Muscle of leg (tissue), 11 donors: ENCODE results near the gene CEBPZ. TPM values are rescaled to one million over a fixed set of nuclear protein-coding genes. Genes with fewer than 3 reads are reported as not detected.
"Not testable (repeated sequence)": the region's sequence is repeated elsewhere in the genome, so short reads cannot be mapped to it uniquely, and the experiment has no call there.

ENCODE experiments used
- DNase-seq: peaks from one replicate; pipeline ENCODE4 v3.0.0; 2013
- H3K27ac ChIP-seq: one replicate; pipeline ENCODE4 v1.5.1; 2013; ENCODE audit warnings: mild to moderate bottlenecking, low read length, control low read depth
- H3K27me3 ChIP-seq: one replicate; pipeline ENCODE4 v1.6.1; 2013; ENCODE audit warnings: low read length; ENCODE audit not compliant: control insufficient read depth, insufficient read depth
- H3K36me3 ChIP-seq: one replicate; pipeline ENCODE4 v1.6.1; 2013; ENCODE audit warnings: low read length; ENCODE audit not compliant: control insufficient read depth, insufficient read depth
- H3K4me1 ChIP-seq: one replicate; pipeline ENCODE4 v1.6.1; 2013; ENCODE audit warnings: low read length; ENCODE audit not compliant: control insufficient read depth, insufficient read depth
- H3K4me3 ChIP-seq: one replicate; pipeline ENCODE4 v1.5.1; 2013; ENCODE audit warnings: low read length, control low read depth
- H3K9me3 ChIP-seq: replicated peaks from 2 replicates; pipeline ENCODE4 v1.6.1; 2013; ENCODE audit warnings: low read depth, low read length; ENCODE audit not compliant: control insufficient read depth
- WGBS: methylation state at CpG from one replicate; pipeline ENCODE4 v1.1.5; 2013; ENCODE audit warnings: missing lambda C conversion rate; ENCODE audit not compliant: insufficient coverage; 5-methylcytosine and 5-hydroxymethylcytosine counted together
- polyA plus RNA-seq, 8 donors: library from polyadenylated mRNA; unstranded; fragments of 120-200 nt; gene quantifications; one replicate each; pipeline versions ENCODE4 v1.2.1 to v1.2.3, GENCODE V29; 2013; ENCODE audit warnings: inconsistent platforms in 1 of 8, low replicate concordance in 1 of 8; ENCODE audit not compliant: insufficient read length in 8 of 8, insufficient read depth in 1 of 8
- total RNA-seq: library from RNA; stranded (reverse); fragments of 120-200 nt; gene quantifications from one replicate; pipeline ENCODE4 v1.2.4, GENCODE V29; 2013

Gene CEBPZ
- total and polyA plus RNA-seq, 9 donors = 34.5 to 56.9 (median 40.1) TPM

GRCh38 chr2:37224063-37224462, 7.3 kb downstream of the CEBPZ start:
- H3K4me3 ChIP-seq = no peak overlapping the region
- WGBS = 100% methylated on average over 1 of the region's 1 CpG
- DNase-seq = no peak
- no peak overlapping the region for H3K27ac ChIP-seq
- no peaks in the 10 kb centered on the region for H3K4me1 ChIP-seq
- peaks cover 32% of the 10 kb centered on the region for H3K36me3 ChIP-seq
- no peaks in the 10 kb centered on the region for H3K27me3 ChIP-seq
- H3K9me3 ChIP-seq = no peaks in the 10 kb centered on the region

DNA sequence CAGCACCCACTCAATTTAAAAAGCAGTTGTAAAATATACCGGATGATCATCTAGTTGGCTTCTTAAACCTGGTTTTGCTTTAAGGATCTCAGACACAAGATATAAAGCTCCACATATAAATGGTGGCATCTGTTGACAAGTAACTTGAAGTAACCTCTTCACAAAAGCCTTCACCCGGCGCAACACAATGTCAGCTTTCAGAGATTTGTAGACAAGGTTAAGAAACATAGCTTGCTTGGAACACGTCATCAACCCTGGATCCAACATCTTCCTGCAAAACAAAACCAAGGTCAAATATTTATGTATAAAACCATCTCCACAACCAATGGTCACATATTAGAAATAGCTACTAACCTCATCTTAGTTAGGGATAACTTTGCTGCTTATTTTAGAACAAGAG, 8.3 kb downstream of the CEBPZ start:
- no peaks in the 10 kb centered on the region for H3K4me1 ChIP-seq
- DNase-seq = no peak
- H3K36me3 ChIP-seq = peaks cover 29% of the 10 kb centered on the region

DNA sequence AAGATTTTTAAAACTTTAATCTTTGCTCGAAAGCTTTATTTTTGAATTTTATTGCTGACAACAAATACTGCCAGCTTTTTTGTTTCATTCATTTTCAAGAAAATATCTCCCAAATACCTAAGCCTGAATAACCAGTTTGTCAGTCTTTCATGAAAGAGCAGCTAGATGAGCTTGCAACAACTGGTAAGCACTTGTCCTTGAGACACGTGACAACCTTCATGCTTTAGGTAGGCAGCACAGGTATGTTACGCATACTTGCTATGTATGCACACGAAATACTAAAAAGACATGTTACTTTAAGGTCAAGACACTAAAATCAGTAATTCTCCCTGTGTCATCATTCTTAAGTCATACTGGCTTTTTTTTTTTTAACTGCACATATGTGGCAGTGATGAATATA, 12.3 kb downstream of the CEBPZ start:
- H3K4me3 ChIP-seq = no peak overlapping the region
- no peaks in the 10 kb centered on the region for H3K27me3 ChIP-seq
- H3K9me3 ChIP-seq = no peaks in the 10 kb centered on the region
- H3K4me1 ChIP-seq = no peaks in the 10 kb centered on the region
- whole genome bisulfite sequencing = 96% methylated on average over 3 of the region's 4 CpGs
- peaks cover 30% of the 10 kb centered on the region for H3K36me3 ChIP-seq
- no peak overlapping the region for H3K27ac ChIP-seq
- no peak for DNase-seq

More for the DNA sequence above, 8.3 kb downstream of the CEBPZ start:
- no CpG with 5 or more reads among the region's 4 CpGs for WGBS
- H3K27ac ChIP-seq = no peak overlapping the region
- H3K9me3 ChIP-seq = no peaks in the 10 kb centered on the region
- no peaks in the 10 kb centered on the region for H3K27me3 ChIP-seq
- H3K4me3 ChIP-seq = no peak overlapping the region

- Histone ChIP-seq H3K9me3 (no peaks in the 10 kb centered on the region), H3K4me3 (no peak overlapping the region), H3K4me1 (no peaks in the 10 kb centered on the region), H3K27me3 (no peaks in the 10 kb centered on the region), H3K27ac (no peak overlapping the region), H3K36me3 (peaks cover 34% of the 10 kb centered on the region)
- DNase-seq = peak; percentile 17
- WGBS = no CpG with 5 or more reads among the region's 1 CpG
Observed at GRCh38 chr2:37215250-37215649, 16.1 kb downstream of the CEBPZ start.

GRCh38 chr2:37211939-37212338, 19.5 kb downstream of the CEBPZ start:
- H3K4me1 ChIP-seq = no peaks in the 10 kb centered on the region
- no CpG with 5 or more reads among the region's 3 CpGs for WGBS
- H3K27me3 ChIP-seq = no peaks in the 10 kb centered on the region
- H3K27ac ChIP-seq = no peak overlapping the region
- peaks cover 18% of the 10 kb centered on the region for H3K9me3 ChIP-seq
- no peak for DNase-seq
- peaks cover 39% of the 10 kb centered on the region for H3K36me3 ChIP-seq
- no peak overlapping the region for H3K4me3 ChIP-seq

GRCh38 chr2:37211212-37211611, 20.2 kb downstream of the CEBPZ start:
- no peak for DNase-seq
- H3K4me3 ChIP-seq = no peak overlapping the region
- peaks cover 23% of the 10 kb centered on the region for H3K9me3 ChIP-seq
- peaks cover 39% of the 10 kb centered on the region for H3K36me3 ChIP-seq
- no peaks in the 10 kb centered on the region for H3K4me1 ChIP-seq
- no peak overlapping the region for H3K27ac ChIP-seq
- no peaks in the 10 kb centered on the region for H3K27me3 ChIP-seq

- H3K27me3 ChIP-seq, H3K4me3 ChIP-seq, H3K4me1 ChIP-seq, H3K27ac ChIP-seq, DNase-seq: not testable (repeated sequence)
- no CpG with 5 or more reads among the region's 2 CpGs for WGBS
- peaks cover 35% of the 10 kb centered on the region for H3K36me3 ChIP-seq
- peaks cover 35% of the 10 kb centered on the region for H3K9me3 ChIP-seq
Observed at GRCh38 chr2:37206760-37207159, 24.6 kb downstream of the CEBPZ start.

- peaks cover 35% of the 10 kb centered on the region for H3K9me3 ChIP-seq
- peaks cover 30% of the 10 kb centered on the region for H3K36me3 ChIP-seq
Observed at GRCh38 chr2:37205689-37206341, 25.6 kb downstream of the CEBPZ start.

DNA sequence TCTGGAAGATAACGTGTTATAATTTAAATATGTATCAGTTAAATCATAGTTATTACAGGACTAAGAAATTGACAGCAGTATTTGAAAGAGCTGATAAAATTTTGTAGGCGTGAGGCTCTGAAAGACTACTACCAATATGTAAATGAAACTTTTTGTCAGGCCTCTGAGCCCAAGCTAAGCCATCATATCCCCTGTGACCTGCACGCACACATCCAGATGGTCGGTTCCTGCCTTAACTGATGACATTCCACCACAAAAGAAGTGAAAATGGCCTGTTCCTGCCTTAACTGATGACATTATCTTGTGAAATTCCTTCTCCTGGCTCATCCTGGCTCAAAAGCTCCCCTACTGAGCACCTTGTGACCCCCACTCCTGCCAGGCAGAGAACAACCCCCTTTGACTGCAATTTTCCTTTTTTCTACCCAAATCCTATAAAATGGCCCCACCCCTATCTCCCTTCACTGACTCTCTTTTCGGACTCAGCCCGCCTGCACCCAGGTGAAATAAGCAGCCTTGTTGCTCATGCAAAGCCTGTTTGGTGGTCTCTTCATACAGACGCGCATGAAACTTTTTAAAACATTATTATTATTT, 26.2 kb downstream of the CEBPZ start:
- Histone ChIP-seq H3K36me3 (peaks cover 33% of the 10 kb centered on the region), H3K9me3 (peaks cover 35% of the 10 kb centered on the region)
- not testable (repeated sequence) for H3K27me3 ChIP-seq, DNase-seq, H3K4me1 ChIP-seq, H3K4me3 ChIP-seq, H3K27ac ChIP-seq
- WGBS = 93% methylated on average over 4 of the region's 8 CpGs

More at GRCh38 chr2:37205689-37206341, 25.6 kb downstream of the CEBPZ start:
- H3K4me1 ChIP-seq = no peaks in the 10 kb centered on the region
- 89% methylated on average over 1 of the region's 5 CpGs for WGBS
- no peak for DNase-seq
- H3K27me3 ChIP-seq = no peaks in the 10 kb centered on the region
- no peak overlapping the region for H3K27ac ChIP-seq
- H3K4me3 ChIP-seq = no peak overlapping the region

GRCh38 chr2:37203708-37204107, 27.7 kb downstream of the CEBPZ start:
- no peak for DNase-seq
- no peak overlapping the region for H3K4me3 ChIP-seq
- H3K27ac ChIP-seq = no peak overlapping the region
- H3K36me3 ChIP-seq = peaks cover 27% of the 10 kb centered on the region
- H3K27me3 ChIP-seq = no peaks in the 10 kb centered on the region
- peaks cover 27% of the 10 kb centered on the region for H3K9me3 ChIP-seq
- no CpG with 5 or more reads among the region's 2 CpGs for WGBS
- no peaks in the 10 kb centered on the region for H3K4me1 ChIP-seq
